Raji (cell line): ENCODE measurements around the gene GOPC.

Experiments used
- POLR2A ChIP-seq: IDR thresholded peaks from 2 replicates; pipeline ENCODE4 v1.6.1; 2011; ENCODE audit warnings: low read depth, low read length, control low read depth; ENCODE audit not compliant: insufficient read depth

The GOPC gene

GRCh38 chr6:117561128-117561527 is 41.2 kb downstream of the GOPC start:
- no peak for TF ChIP-seq POLR2A

GRCh38 chr6:117559299-117559698 is 43.0 kb downstream of the GOPC start:
- TF ChIP-seq POLR2A = no peak

DNA sequence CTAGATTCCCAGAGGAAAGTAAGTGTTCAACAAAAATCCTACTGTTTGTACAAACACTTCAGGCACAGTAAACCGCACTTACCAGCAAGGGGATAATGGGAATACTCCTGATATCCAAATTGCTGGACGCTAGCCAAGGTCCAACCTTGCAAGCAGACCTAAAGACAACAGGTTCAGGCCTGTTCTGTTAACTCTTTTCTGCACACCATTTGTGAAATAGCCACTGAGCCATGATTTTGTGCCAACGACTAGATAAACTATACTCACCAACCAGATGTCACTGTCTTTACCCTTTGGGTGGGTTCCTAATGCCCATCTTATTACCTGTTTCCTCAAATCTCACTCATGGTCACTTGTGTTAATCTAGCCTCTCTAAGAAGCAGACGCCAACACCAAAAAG is 43.5 kb downstream of the GOPC start:
- no peak for TF ChIP-seq POLR2A

DNA sequence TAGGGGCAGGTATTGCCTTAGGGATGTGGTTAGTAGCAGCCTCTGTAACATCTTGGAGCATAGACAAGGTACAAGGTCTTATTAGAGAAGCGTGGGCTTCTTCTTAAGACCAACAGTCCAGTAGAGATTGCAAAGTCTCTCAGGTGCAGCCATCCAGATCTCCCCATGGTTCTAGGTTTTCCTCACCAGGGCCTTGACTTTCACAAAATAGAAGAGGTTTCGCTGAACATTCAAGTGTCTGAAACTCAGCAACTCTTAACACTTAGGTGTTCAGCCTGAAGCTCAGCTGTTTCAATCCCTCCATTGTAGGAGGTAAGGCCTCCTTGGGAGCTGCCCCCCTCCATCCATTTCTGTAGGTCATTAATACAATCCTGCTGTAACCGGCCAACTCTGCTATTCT is 44.4 kb downstream of the GOPC start:
- TF ChIP-seq POLR2A = no peak

- no peak for TF ChIP-seq POLR2A
Observed at GRCh38 chr6:117555882-117556498, 46.3 kb downstream of the GOPC start.

- TF ChIP-seq POLR2A = no peak
Observed at GRCh38 chr6:117555262-117555849, 47.0 kb downstream of the GOPC start.

DNA sequence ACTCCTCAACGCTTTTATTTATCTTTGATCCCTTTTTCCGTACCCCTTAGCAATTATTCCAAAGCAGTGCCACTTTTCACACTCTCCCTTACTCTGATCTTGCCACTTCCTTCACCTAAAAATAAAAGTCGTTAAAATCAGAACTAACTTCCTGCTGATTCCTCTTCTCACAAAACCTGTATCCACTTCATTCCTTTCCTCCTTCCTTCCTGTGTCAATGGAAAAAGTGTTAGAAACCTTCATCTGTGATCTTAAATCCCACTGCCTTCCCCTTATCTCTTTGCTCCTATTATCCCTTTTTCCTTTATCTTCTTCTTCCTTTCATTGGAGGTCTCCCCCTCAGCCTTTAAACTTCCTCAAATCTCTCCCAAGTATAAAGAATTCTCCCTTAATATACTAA is 49.2 kb downstream of the GOPC start:
- TF ChIP-seq POLR2A = no peak

GRCh38 chr6:117552618-117553017 is 49.7 kb downstream of the GOPC start:
- no peak for TF ChIP-seq POLR2A

- TF ChIP-seq POLR2A = no peak
Observed at GRCh38 chr6:117550618-117551242, 51.6 kb downstream of the GOPC start.

DNA sequence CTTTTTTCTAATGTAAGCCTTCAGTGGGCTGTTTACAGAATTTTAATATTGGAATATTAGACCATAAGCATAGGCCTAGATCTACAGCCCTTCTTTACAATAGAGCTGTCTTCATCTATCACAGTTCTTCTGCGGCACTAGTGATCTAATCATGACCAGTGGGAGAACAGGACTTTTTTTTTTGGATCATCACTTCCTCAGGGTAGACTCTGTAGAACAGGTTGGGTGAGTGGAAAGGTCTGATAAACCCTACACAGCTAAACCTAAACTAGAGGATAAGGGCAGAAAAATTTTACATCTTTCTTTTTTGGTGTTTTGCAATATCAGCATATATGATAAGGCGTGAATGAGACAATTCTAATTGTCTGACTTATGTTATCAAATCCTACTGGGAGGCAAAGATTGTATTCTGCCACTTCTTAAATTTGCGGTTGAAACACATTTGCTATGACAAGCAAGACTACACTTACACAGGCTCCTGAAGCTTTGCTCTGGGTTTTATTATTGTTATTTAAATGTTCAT is 52.2 kb downstream of the GOPC start:
- TF ChIP-seq POLR2A = no peak

DNA sequence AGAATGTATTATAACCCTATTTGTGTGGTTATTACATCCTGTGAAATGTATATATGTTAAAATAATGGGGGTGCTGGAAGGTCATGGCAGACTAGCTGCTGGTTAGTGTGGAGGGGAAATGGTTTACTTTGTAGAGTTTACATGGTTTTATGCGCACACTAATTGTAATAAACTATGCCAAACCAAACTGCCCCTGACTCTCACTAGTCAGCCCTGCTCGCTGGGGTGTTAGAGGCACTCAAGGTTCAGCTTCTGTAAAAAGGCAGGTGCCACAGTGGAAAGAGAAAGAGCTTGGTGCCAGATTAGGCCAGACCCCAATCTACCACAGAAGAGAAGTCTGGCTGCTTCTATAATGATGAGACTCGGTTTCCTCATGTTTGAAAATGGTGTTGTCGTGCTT is 52.7 kb downstream of the GOPC start:
- TF ChIP-seq POLR2A = no peak

- no peak for TF ChIP-seq POLR2A
Observed at GRCh38 chr6:117548797-117549301, 53.5 kb downstream of the GOPC start.

GRCh38 chr6:117547688-117548621 is 54.4 kb downstream of the GOPC start:
- TF ChIP-seq POLR2A = no peak

GRCh38 chr6:117546674-117547073 is 55.6 kb downstream of the GOPC start:
- TF ChIP-seq POLR2A = no peak

GRCh38 chr6:117545161-117545595 is 57.1 kb downstream of the GOPC start:
- no peak for TF ChIP-seq POLR2A
